Eye (tissue), 1 donor: ENCODE data around the gene KRTAP22-2.

Source experiments
- DNase-seq: peaks from one replicate; pipeline ENCODE4 v3.0.0-alpha.2; 2015

The KRTAP22-2 gene

GRCh38 chr21:30590297-30590696 is at the start of gene KRTAP22-2:
Gene KRTAP22-2 (minus strand): TSS chr21:30590397.
- no peak for DNase-seq

DNA sequence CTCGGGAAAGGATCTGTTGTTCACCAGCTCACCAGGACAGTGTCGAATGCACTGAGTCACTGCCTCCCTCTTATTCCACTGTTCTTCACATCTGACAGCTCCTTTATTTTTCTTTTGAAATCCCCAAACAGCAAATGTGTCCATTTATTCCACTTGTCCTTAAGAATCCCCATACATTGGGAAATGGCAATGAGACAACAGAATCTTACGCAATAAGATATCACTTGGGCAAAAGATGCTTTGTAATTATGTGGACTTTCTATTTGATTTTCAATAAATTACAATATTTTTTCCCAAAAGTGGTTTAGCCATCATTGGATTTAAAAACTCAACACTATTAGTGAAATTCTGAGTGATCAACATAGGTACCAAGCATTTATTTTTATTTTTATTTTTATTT is 48.5 kb upstream of the KRTAP22-2 start:
- DNase-seq, result no peak

- DNase-seq, result no peak
These were observed 44.7 kb upstream of the KRTAP22-2 start, which contains the start of gene KRTAP20-2 for GRCh38 chr21:30634906-30635305. Gene KRTAP20-2 (plus strand): TSS chr21:30635206. CDS start chr21:30635264, 58 bp downstream.

DNA sequence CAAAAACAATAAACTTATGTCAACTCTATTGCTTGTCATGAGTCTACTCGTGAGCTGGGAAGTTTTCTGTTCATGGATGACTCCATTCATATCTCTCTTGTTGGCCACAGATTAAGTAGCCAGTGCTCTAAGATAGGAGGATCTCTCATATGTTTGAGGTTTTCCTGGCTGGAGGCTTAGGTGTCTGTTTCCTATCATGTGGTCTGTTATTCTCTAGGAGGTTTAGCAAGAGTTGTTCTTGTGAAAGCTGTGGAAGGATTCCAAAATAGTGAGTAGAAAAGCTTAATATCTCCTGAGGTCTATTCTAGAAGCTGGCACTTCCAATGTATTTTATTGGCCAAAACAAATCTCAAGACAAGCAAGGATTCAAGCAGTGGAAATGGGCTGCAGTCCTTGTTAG is 39.0 kb upstream of the KRTAP22-2 start:
- DNase-seq, result no peak

- DNase-seq, result no peak
These were observed 37.9 kb upstream of the KRTAP22-2 start for GRCh38 chr21:30628109-30628508.

DNA sequence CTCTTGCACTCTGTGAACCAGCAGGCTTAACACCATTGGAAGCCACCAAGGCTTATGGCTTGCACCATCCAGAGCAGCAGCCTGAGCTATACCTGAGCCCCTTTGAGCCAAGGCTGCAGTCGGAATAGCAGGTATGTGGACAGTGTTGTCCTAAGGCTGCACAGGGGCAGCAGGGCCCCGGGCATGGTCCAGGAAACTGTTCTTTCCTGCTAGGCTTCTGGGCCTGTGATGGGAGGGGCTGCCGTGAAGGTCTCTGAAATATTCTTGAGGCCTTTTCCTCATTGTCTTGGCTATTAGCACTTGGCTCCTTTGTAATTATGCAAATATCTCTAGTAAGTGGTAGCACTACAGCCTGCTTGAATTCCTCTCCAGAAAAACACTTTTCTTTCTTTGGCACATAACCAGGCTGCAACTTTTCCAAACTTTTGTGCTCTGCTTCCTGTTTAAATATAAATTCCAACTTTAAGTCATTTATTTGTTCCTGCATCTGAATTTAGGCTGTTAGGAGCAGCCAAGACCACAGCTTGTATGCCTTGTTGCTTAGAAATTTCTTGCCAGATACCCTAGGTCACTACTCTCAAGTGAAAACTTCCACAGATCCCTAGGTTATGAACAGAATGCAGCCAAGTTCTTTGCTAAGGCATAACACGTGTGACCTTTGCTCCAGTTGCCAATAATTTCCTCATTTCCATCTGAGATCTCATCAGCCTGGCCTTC is 35.4 kb upstream of the KRTAP22-2 start:
- no peak for DNase-seq

- DNase-seq, result no peak
These were observed 33.2 kb upstream of the KRTAP22-2 start for GRCh38 chr21:30623362-30623761.

- no peak for DNase-seq
These were observed 30.3 kb upstream of the KRTAP22-2 start, which contains the start of gene KRTAP20-4 for GRCh38 chr21:30620522-30620921. Gene KRTAP20-4 (plus strand): TSS chr21:30620627.

GRCh38 chr21:30620080-30620479 is 29.9 kb upstream of the KRTAP22-2 start:
- DNase-seq, result no peak

DNA sequence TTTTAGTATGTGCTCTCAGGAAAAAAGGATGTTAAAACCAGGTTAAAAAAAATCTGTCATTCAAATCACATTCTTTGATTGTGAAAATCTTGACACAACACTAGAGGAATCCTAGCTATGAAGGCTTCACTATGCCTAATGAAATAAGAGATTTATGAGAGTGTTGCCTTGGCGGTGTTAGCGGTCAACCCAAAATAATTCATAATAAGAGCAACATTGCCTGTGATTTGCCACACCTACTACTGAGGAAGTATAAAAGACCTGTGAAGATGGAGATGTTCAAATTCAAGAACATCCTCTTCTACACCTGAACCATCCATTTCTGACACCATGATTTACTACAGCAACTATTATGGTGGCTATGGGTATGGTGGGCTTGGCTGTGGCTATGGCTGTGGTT is 25.9 kb upstream of the KRTAP22-2 start, which contains the start of gene KRTAP20-1:
Gene KRTAP20-1, plus strand, starts transcription at position 301 of the 400 bp plus-strand sequence. Its CDS starts 30 bp downstream, at position 331.
- DNase-seq, result no peak

DNA sequence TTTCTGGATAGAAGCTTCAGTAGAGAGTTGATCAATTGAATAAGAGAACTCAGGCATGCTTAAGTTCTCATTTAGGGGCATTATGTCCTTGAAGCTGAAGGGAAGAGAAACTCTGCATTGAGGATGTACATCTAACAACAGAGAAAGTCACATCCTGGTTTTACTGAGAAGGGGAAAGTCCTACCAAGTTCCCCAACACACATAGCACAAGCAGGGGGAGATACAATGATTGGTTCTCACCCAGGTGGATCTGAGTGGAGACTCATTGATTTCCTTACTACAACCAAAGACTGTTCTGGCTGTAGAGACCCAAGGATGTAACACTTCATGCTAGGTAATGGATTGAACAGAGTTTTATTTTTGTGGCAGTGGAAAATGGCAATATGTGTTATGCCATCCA is 25.0 kb upstream of the KRTAP22-2 start:
- no peak for DNase-seq

DNA sequence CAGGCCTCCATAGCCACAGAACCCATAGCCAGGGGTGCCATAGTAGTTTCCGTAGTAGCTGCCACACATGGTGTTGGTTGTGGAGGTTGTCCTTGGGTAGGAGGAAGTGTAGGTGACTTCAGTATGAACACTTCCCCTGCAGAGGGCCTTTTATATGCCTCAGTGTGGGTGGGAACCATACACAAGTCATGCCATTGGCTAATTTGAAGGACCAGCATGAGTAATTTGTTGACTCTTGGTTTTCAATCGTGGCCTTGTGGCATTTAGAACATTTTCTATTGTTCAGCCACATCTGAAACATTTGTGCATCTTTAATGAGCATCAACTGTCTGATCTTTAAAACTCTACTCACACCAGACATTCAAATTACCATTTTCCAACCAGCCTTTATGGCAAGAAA is 23.6 kb upstream of the KRTAP22-2 start, which contains the start of gene KRTAP6-1:
Gene KRTAP6-1, minus strand, starts transcription at position 95 of the 400 bp plus-strand sequence. Its CDS starts 26 bp downstream, at position 69.
- no peak for DNase-seq

GRCh38 chr21:30612132-30612531 is 21.9 kb upstream of the KRTAP22-2 start:
- no peak for DNase-seq

DNA sequence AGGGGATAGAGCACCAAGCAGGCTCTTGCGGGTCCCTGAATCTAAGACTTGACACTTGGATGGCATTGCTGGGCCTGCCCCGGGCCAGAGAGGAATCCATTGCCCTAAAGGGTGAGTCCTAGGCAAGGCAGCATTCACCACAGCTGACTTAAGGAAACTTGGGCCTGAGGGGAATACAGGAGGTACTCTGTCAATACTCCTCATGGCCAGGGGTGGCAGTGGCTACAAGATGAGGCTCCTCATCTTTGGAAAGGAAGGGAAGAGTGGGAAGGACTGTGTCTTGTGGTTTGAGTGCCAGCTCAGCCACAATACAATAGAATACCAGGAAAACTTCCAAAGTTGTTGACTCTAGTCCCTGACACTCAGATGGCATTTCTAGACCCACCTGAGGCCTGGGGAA is 15.8 kb upstream of the KRTAP22-2 start:
- no peak for DNase-seq

DNA sequence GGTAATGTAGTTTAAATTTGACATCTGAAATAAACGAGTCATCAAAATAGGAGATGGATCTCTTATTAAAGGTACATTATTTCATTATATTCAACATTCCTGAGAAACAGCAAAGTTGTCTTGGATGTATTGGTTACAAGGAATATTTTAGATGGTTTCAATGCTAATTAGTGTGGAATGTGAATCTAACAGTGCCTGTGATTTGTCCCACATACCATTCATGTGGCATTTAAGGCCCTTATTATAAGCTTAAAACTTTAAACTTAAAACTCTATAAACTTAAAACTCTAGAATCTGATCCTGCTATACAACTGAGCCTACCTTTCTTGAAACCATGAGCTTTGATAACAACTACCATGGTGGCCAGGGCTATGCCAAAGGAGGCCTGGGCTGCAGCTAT is 10.6 kb upstream of the KRTAP22-2 start, which contains the start of gene KRTAP22-1:
Gene KRTAP22-1, plus strand, starts transcription at position 301 of the 400 bp plus-strand sequence.
- no peak for DNase-seq

- DNase-seq, result no peak
These were observed 8.6 kb upstream of the KRTAP22-2 start, which contains the start of gene KRTAP6-2 for GRCh38 chr21:30598802-30599201. Gene KRTAP6-2 (minus strand): TSS chr21:30598902. CDS start chr21:30598874, 28 bp downstream.

GRCh38 chr21:30592140-30592539 is 1.9 kb upstream of the KRTAP22-2 start, which contains the start of gene KRTAP6-3:
Gene KRTAP6-3 (plus strand): TSS chr21:30592440. CDS start chr21:30592446, 6 bp downstream.
- no peak for DNase-seq

DNA sequence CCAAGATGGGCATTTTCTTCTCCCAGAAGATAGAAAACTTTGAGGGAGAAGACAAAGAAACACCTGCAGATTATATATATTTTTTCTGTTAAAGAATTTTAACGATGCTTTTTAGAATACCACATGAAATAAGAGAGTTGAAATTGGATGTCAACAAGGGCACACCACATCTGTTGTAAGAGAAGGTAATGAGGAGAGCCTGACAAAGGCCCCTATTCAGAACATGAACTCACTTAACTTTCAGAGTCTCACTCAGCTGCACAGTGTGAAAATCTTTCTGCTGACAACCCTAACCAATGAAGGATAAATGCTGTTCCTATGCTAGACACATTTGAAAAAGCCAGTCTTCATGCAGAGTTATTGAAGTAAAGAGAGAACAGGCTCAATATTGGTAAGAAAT is 7.3 kb downstream of the KRTAP22-2 start:
- DNase-seq, result peak; percentile 31

- DNase-seq, result no peak
These were observed 10.1 kb downstream of the KRTAP22-2 start for GRCh38 chr21:30580132-30580531.

DNA sequence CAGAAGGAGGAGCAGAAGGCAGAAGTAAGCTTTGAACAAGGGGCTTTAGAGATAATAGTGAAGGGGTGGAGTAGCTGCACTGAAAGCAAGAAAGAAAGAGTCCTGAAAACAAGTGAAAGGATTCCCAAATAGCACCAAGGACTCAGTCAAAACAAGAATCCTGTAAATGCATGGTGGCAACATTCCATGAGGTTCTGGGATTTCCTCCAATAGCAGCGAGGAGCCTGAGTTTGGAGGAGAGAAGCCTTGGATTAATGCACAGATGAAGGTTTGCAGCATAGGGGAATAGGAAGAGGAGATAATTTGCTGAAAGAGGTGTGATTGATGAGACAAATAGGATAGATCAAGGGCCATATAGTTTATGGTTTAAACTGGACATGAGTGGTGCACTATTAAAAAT is 10.9 kb downstream of the KRTAP22-2 start:
- DNase-seq, result no peak

DNA sequence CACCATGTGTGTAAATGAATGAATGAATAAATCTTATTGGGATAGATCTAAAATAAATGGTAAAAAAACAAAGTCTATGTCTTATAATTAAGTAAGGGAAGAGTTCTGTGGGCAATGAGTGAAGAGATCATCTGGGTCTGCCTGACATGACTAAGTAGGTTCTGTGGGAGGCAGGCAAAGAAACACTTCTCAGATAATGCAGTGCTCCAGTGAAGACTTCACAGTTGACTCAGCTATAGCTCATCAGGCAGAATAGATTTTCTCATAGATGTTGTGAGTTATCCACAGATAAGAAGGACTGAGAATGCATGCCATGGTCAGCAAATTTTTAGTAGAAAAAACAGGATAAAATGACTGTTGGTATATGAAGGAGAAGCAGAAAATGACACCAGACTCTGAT is 12.4 kb downstream of the KRTAP22-2 start:
- DNase-seq, result no peak

GRCh38 chr21:30567617-30568016 is 22.6 kb downstream of the KRTAP22-2 start:
- no peak for DNase-seq

GRCh38 chr21:30563630-30564029 is 26.6 kb downstream of the KRTAP22-2 start:
- DNase-seq, result no peak

DNA sequence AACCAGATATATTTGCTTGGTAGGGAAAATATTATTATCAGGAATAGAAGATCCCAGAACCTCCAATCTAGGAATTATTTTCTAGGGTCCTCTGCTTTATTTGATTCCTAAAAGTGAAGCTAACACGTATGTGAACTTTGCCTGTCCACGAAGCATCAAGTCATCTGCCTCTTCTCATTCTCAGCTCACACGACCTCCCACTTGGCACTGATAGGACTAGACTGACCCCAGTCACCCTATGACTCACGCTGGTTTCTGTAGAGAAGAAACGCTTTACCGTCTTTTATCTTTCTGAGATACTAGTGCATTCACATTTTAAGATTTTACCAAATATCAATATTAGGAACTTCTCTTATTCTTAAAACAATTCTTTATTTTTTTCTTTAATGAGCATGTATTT is 27.1 kb downstream of the KRTAP22-2 start:
- no peak for DNase-seq
